ENCODE results near the gene NPPB. TPM values are rescaled to one million over a fixed set of nuclear protein-coding genes. Genes with fewer than 3 reads are reported as not detected.
A peak's percentile ranks its signal among the peaks of the same experiment; 100 is the strongest.

NPPB gene
- total RNA-seq, 2 donors from 2014 or later, result not detected

- no peaks in the 10 kb centered on the region for H3K36me3 ChIP-seq
- WGBS, result 70% methylated on average over 10 of the region's 10 CpGs
- no peaks in the 10 kb centered on the region for H3K4me1 ChIP-seq (replicated peaks)
- H3K4me3 ChIP-seq, result no peak overlapping the region
- no peaks in the 10 kb centered on the region for H3K9me3 ChIP-seq
- no peak overlapping the region for H3K27ac ChIP-seq
- intact Hi-C loops (cut with DNase I), result no loop called here
- no peak for DNase-seq (ENCODE audit: low spot score)
- no peak for TF ChIP-seq POLR2A (IDR thresholded peaks at IDR 0.05)
- TF ChIP-seq POLR2AphosphoS5 (IDR thresholded peaks at IDR 0.05), result no peak
- no peak for TF ChIP-seq CTCF (IDR thresholded peaks at IDR 0.05)
- peaks cover 3% of the 10 kb centered on the region for H3K27me3 ChIP-seq (replicated peaks; ENCODE audit: insufficient read depth)
These were observed 16.3 kb upstream of the NPPB start for GRCh38 chr1:11875094-11875493.

- no peak overlapping the region for H3K4me3 ChIP-seq
- no peaks in the 10 kb centered on the region for H3K9me3 ChIP-seq
- peaks cover 3% of the 10 kb centered on the region for H3K27me3 ChIP-seq (replicated peaks; ENCODE audit: insufficient read depth)
- intact Hi-C loops (cut with DNase I), result no loop called here
- no peak for TF ChIP-seq POLR2A (IDR thresholded peaks at IDR 0.05)
- TF ChIP-seq POLR2AphosphoS5 (IDR thresholded peaks at IDR 0.05), result no peak
- no peak for TF ChIP-seq CTCF (IDR thresholded peaks at IDR 0.05)
- no peaks in the 10 kb centered on the region for H3K4me1 ChIP-seq (replicated peaks)
- DNase-seq (ENCODE audit: low spot score), result no peak
- H3K36me3 ChIP-seq, result no peaks in the 10 kb centered on the region
- no peak overlapping the region for H3K27ac ChIP-seq
- WGBS, result 66% methylated on average over 6 of the region's 6 CpGs
These were observed 15.9 kb upstream of the NPPB start for GRCh38 chr1:11874624-11875023.

- no peak overlapping the region for H3K4me3 ChIP-seq
- no peak overlapping the region for H3K27ac ChIP-seq
- H3K9me3 ChIP-seq, result no peaks in the 10 kb centered on the region
- intact Hi-C loops (cut with DNase I), result no loop called here
- peaks cover 3% of the 10 kb centered on the region for H3K27me3 ChIP-seq (replicated peaks; ENCODE audit: insufficient read depth)
- TF ChIP-seq POLR2A (IDR thresholded peaks at IDR 0.05) (no peak), POLR2AphosphoS5 (IDR thresholded peaks at IDR 0.05) (peak; percentile 48), CTCF (IDR thresholded peaks at IDR 0.05) (no peak)
- H3K36me3 ChIP-seq, result no peaks in the 10 kb centered on the region
- no peaks in the 10 kb centered on the region for H3K4me1 ChIP-seq (replicated peaks)
- no peak for DNase-seq (ENCODE audit: low spot score)
- WGBS, result 64% methylated on average over 10 of the region's 10 CpGs
These were observed 15.5 kb upstream of the NPPB start for GRCh38 chr1:11874258-11874562.

- no peak for DNase-seq (ENCODE audit: low spot score)
- Histone ChIP-seq H3K4me1 (replicated peaks) (no peaks in the 10 kb centered on the region), H3K4me3 (no peak overlapping the region), H3K9me3 (no peaks in the 10 kb centered on the region), H3K27me3 (replicated peaks; ENCODE audit: insufficient read depth) (peaks cover 3% of the 10 kb centered on the region), H3K27ac (no peak overlapping the region), H3K36me3 (no peaks in the 10 kb centered on the region)
- TF ChIP-seq POLR2AphosphoS5 (IDR thresholded peaks at IDR 0.05), result no peak
- TF ChIP-seq CTCF (IDR thresholded peaks at IDR 0.05), result no peak
- no peak for TF ChIP-seq POLR2A (IDR thresholded peaks at IDR 0.05)
- WGBS, result 72% methylated on average over 14 of the region's 14 CpGs
- intact Hi-C loops (cut with DNase I), result no loop called here
These were observed 14.9 kb upstream of the NPPB start for GRCh38 chr1:11873395-11874257.

GRCh38 chr1:11872545-11872944 is 13.8 kb upstream of the NPPB start:
- Histone ChIP-seq H3K27ac (no peak overlapping the region), H3K4me3 (no peak overlapping the region), H3K4me1 (replicated peaks) (no peaks in the 10 kb centered on the region), H3K36me3 (no peaks in the 10 kb centered on the region), H3K9me3 (no peaks in the 10 kb centered on the region), H3K27me3 (replicated peaks; ENCODE audit: insufficient read depth) (peaks cover 3% of the 10 kb centered on the region)
- 55% methylated on average over 7 of the region's 7 CpGs for WGBS
- intact Hi-C loops (cut with DNase I), result no loop called here
- DNase-seq (ENCODE audit: low spot score), result no peak
- TF ChIP-seq POLR2AphosphoS5 (IDR thresholded peaks at IDR 0.05) (no peak), POLR2A (IDR thresholded peaks at IDR 0.05) (no peak), CTCF (IDR thresholded peaks at IDR 0.05) (no peak)

Data from prostate gland (tissue), 2 donors.